GM18508 (cell line): ENCODE measurements around the gene ACSS1.

Source experiments
- ATAC-seq: cut with Tn5 transposase; IDR thresholded peaks from one replicate; pipeline ENCODE4 v1.9.1; 2021; ENCODE audit warnings: moderate number of reproducible peaks; ENCODE audit not compliant: insufficient read depth, unreplicated experiment

ACSS1 gene

DNA sequence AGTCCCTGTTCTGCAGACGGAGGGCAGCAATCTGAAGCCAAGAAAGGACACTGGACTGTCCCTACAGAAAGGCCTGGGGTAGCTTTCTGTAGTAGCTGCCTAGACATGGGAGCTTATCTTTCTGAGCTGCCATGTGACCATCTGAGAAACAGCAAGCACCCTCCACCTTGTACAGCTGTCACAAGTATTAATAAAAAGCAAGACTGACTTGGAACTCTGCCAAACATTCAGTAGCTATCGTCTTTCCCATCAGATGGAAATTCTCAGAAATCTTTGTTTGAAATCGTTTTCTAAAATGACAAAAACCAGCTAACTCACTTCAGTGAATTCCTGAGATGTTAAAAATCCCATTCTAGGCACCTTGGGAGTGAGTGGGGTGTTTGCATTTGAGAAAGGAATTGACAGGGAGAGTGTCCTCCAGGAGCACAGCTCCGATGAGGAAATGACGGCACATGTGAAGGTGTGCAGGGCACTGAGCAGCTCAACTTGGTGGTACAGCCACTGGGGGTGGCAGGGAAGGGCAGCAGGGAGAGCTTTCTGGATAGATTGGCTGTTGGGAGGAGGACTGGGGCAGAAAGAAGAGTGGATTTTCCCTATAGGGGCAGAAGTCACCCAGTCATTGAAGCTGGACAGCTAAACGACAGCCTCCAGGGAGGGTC is 24.5 kb downstream of the ACSS1 start:
- ATAC-seq = no peak

DNA sequence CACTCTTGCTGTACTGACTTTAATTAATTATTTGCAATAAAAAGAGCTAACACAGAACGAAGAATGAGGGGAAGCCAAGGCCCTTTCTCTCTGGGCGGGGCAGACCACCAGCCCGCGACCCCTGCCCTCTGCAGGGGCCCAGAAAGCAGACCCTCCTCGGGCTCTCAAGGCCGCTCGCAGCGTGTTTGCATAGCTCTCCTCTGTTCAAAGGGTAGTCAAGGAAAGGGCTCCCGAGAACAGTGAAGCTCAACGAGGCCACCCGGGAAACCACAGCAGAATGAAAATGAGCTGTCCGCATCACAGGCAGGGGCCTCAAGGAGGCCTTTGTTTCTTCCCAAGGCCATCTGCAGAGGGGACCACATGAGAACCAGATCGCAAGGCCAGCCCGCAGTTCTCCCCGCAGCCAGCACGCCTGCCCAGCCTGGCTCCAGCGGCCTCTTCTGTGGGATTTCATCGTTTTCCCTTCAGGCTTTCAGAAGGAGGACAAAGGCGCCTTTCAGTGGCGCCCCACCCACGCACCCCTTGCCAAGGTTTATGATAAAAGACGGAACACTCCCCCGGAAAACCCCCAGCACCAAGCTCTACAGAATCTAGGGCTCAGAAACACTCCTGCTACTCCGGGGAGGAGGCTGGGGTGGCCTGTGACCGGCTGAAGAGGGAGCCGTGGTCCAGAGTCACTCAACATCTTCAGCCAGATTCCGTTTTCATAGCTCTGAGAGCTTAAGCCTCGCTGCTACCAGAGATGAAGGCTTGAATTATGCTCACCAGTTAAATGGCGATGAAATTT is 25.3 kb downstream of the ACSS1 start:
- no peak for ATAC-seq

DNA sequence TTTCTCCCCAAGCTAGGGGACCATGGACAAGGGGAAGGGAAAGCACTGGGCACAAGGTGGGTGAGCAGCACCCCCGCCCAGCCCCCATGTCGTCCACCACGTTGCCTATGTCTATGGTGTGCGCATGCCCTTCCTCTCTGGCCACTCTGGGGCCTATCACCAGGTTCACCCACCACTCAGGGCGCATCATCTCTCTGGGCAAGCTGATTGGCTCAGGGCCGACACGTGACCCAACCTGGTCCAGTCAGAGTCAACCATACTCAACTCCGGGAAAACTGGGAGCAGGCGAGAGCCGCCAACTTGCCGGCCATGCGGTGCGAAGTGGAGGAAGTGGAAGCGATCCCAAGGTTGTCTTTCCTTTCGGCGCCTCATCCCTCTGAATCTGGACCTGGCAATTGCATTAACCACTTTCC is 25.9 kb downstream of the ACSS1 start:
- ATAC-seq = no peak

DNA sequence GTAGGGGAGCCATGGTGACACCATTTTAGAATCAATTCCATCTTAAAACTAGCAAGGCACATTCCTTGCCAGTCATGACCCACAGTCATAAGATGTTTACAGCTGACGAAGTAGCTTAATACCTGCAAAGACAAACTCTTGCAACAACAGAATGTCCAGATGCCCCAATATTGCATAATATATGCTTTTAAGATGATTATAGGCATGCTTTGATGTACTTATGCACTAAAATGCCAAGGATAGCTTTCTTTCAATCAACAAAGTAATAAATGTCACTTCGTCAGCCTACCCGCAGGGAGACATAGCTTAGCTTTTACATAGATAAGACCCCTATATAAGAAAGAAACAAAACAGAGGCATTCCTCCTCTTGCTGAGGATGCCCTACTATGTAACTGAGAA is 26.7 kb downstream of the ACSS1 start:
- no peak for ATAC-seq

DNA sequence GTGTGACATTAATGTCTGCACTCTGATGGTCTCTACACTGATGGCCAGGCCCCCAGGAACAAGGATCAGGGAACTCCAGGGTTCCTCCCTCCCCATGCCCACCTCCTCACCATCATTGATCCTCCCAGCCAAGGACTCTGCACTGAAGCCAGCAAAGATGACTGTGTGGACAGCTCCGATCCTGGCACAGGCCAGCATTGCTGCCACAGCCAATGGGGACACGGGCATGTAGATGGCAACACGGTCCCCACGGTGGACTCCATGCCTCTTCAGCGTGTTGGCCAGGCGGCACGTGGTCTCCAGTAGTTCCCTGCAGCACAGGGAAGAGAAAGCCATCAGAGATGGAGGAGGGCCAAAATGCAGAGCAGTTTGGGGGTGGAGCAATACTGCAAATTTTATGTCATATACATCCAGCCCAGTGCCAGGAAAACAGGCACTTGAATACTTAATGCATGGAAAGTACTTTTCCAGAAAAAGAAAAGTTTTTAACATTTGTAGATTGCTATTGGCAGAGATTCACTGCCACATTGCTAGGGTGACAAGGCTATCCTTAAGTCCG is 27.2 kb downstream of the ACSS1 start:
- no peak for ATAC-seq

DNA sequence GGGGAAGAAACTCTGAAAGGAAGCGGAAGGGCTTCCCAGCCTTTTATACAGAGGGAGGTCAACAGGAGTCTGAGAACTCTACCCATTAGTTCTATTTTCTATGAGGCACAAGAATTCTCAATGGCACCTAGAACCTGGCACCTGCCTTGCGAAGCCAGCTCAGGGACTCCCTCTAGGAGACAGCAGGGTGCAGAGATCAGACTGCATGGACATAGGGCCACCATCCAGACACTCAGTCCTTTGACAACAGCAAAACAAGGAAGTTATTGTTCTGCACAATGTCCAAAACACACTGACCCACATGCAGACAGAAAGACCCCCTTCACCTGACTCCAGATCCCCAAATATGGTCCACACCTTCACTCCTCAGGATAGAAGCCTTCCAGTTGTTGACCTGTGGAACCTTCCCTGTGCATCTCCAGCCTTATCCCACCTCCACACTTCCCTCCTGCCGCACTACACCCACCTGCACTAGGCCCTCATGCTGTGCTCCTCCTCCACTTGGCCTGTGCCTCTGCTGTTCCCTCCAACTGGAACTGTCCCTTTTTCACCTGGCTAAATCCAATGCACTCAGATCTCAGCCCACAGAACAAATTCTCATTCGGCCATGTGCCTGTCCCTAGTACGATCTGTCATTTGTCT is 27.8 kb downstream of the ACSS1 start:
- ATAC-seq = no peak

DNA sequence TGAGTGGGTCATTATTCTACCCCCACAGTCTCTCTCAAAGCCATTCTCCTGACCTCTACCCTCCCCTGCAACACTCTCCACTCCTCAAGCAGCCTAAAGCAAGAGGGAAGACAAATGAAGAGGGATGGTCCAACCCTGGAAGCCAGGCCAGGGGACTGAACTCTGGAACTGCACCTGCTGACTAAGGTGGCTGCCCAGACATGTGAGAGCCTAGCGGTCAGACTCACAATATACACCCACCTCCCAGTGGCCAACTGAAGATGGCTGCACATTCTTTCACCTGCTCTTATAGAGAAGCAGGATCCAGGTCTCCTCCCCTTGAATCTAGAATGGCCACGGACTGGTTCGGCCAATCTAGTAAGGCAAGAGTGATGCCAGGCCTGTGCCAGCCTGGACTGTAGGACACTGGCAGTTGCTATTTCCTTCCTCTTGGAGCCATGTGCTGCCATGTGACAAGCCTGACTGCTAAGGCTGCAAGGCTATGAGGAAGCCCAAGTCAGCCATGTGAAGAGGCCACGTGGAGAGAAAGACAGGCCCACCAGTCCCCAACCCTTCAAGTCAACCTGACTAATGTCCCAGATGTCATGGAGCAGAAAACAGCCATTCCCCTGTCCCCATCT is 31.8 kb downstream of the ACSS1 start:
- no peak for ATAC-seq

DNA sequence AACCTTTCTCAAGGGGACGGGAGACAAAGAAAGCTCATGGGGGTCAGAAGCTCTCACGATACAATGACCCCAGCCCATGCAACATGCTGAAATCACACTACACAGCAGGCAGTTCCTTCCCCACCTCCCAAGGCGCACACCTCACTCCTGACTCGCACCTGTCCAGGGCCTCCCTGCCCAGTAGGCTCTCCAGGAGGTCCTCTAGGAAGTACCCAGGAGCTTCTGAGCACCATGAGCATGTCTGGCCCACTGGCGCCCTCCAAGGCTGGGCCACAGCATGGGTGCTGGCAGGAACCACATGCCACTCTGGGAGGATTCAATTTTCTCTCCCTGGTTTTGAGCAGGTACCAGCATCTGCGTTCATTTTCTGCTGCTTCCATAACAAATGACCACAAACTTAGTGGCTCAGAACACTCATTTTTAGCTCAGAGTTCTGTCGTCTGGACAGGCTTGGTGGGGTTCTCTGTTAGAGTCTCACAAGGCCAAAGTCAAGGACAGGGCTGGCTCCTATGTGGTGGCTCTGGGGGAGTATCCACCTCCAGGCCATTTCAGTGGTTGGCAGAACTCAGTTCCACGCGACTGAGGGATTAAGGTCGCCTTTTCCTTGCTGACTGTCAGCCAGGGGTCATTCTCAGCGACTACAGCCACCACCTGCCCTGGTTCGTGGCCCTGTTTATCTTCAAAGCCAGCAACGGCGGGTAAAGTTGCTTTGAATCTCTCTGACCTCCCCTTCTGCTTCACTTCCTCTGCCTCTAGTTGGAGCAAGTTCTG is 32.7 kb downstream of the ACSS1 start:
- ATAC-seq = no peak

DNA sequence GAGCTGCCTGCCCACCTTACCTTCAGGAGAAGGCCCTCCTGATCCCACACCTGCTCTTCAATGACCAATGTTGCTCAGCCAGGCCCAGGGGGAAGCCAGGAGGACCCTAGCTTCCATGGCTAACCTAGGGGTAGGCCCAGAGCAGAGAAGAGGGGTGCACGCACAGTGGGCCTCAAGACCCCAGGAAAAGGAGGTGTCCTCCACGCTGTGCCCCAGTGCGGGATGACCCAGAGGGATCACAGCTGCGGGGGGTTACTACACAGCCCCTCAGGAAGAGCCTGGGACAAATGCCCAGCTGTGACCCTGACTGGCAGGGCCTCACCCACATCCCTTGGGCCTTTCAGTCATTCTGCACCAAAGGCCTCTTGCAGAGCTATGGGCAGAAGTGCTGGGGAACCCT is 33.8 kb downstream of the ACSS1 start:
- no peak for ATAC-seq

DNA sequence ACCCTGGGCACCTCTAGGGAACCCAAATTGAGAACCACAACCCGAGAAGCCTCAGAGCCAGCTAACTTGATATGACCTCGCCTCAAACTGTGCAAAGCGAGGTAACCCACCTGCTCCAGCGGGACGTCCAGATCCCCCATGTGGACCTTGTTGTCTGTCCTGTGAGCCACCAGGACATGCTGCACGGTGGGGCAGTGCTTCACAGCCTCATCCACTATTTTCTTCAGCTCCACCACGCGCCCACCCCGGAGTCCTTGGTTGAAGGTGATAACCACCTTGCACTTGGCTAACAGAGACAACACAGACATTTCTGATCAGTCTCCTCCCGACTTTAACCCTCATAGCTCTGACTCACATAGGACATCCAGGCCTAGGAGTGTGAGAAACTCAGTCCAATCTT is 34.6 kb downstream of the ACSS1 start:
- no peak for ATAC-seq

DNA sequence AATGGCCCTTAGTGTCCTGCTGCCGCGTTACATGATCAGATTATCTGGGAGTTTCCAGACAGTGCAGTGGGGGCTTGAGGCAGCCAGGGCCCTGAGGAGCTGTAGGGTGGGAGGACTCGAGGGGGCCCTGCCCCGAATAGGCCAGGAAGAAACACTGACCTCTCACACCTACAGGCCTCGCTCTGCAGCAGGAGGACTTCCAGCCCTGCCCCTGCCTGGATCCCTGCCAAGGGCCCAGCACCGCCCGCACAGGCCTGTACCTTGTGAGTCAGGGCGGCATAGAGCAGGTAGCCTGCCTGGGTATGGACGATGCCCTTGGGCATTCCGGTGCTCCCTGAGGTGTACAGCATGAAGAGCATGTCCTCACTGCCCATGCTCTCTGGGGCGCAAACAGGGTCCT is 35.3 kb downstream of the ACSS1 start:
- ATAC-seq = no peak

DNA sequence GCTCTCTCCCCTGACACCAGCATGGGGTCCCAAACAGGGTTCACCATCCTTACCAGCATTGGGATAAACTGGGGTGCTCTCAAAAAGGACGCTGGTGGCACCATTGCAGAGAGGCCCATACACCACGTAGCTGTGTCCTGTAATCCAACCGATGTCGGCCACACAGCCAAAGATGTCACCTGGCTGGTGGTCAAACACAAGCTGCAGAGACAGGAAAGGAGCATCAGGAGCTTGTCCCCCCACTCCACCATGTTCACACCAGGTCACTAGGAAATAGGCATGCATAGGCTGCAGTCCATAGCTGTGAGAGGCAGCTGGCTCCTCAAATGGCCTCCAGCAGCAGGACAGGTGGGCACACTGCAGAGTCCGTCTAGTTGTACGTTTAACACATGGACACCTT is 36.6 kb downstream of the ACSS1 start:
- ATAC-seq = no peak

DNA sequence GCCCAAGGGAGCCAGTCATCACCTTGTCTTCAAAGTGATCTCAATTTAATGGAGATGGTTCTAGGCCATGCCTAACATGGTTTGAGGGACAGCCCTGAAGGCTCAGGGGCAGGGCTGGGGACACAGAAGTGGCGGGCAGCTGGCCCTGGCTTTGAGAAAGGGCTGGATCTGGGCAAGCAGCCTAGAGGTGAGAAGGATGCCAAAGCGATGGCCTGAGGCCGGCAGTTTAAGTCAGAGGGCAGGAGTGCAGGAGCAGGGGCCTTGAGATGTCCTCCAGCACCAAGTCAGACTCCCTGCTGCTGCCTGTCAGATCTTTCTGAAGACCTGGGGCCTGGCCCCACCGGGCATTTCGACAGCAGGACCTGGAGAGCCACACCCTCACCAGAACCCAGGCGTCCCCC is 37.0 kb downstream of the ACSS1 start:
- no peak for ATAC-seq

DNA sequence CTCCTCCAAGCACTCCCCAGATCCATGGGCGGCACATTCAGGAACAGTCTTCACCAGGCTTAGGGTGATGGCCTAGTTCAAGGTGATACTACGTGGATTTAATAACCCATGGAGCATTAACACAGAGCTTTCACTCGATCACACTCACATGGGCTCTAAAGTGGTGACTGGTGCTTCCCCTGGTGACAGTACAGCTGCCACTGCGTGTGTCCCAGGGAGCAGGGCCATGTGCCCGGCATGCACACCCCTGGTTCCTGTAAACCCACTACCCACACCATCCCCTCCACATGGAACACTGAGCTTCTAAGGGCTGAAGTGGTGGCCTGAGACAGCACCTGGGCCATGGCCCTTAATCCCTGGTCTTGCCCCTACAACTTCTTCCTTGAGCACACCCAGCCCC is 37.6 kb downstream of the ACSS1 start:
- ATAC-seq = no peak

DNA sequence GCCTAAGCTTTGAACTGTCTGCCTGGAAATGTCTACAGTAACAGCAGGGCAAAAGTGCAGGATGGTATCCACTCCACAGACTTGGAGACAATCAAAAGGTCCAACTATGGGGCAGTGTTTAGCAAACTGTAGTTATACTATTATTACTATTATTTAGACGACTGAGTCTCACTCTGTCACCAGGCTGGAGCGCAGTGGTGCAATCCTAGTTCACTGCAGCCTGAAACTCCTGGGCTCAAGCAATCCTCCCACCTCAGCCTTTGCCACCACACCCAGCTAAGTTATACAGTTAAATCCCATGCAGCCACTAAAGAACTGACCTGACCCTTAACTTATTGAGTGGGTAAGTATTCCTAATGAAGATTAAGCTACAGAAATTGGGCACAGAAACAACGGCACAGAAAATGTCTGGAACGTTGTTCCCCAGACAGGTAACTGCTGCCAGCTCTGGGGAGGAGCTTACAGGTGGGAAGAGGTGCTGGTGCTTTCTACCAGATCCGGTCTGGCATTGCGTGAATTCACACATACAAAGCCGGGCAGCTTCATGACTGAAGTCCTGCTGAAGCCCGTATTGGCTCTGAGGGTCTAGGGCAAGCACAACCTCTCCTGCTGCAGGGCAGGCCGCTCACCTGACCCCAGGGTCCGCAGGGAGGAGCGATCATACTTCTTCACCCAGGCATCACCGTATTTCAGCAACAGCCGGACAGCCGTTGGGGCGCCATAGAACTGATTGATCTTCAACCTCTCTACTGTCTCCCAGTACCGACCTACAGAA is 38.4 kb downstream of the ACSS1 start:
- no peak for ATAC-seq

DNA sequence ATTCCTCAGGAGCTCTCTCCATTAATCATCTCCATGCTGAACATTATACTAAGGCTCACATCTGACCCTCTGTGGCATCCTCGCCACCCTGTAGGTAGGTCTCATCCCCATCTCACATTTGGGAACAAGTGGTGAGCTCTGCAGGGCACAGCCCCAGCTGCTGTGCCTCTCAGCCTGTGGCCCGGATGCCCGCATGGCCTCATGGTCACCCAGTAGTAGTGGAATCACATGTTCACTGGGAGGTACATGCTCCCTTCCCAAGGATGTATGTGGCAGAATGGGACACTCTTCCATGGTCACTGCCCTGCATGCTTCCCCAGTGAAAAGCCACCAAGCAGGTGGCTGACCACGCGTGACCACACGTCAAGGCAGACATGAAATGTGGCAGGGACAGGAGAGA is 39.1 kb downstream of the ACSS1 start:
- no peak for ATAC-seq

DNA sequence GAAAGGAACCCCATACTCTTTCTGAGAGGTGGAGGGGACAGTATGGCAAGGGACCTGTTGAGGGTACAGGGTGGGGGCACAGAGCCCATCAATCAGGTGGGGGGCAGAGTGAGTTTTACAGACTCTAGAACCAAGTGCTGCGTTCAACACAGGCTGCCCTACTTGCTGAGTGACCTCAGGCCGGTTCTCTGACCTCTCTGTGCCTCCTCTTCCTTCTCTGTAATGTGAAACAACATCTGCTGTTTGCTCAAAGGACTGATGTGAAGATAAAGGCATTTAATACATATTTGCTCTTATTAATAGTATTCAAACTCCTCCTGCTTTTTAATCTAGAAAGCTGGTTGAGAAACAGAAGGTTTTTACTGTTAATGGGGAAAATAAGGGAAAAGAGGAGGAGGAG is 39.5 kb downstream of the ACSS1 start:
- ATAC-seq = no peak

DNA sequence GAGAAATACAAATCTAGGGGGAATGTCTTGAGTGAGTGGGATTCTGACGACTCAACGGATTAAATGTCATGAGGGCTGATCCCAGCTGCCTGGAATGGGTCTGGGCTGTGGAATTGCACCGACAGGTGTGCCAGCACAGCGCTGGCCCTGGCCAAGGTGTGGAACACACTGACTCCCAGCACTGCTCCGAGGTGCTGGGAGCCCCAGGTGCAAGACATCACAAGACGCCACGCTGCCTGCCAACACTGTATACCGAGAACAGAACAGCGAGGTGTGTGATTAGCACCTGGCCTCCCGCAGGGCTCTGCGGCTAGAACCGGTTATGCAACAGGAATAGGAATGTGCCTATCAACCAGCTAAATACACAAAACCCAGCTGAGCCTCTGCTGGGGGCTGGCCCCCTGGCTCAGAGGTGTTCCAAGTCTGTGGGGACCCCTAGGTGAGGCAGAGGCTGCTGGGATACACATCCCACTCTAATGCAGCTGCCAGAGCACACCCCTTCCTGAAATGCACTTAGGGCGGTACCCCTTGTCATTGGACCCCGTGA is 40.6 kb downstream of the ACSS1 start:
- no peak for ATAC-seq

DNA sequence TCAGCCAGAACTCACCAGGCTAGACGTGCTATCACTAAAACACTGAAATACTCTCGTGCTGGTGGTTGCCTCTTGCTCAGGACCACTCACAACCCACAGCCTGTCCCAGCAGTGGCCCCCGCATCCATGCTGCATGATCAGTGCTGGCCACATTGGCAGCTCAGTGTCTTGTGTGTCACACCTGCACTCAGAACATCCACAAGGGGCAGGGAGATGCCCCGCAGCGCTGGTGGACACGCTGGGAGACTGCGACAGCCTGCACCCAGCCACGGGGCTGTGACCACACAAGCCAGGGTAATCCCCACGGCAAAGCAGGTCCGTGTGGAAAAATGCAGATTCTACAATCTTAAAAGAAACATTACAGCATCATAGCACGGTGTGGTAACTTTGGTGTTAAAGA is 41.5 kb downstream of the ACSS1 start:
- ATAC-seq = no peak
